GM20000 (cell line): ENCODE data around the gene CILP2.

Source experiments
- DNase-seq: peaks from one replicate; pipeline ENCODE4 v3.0.0; 2012; ENCODE audit warnings: low spot score
- TF ChIP-seq, protein P1 (sequence below): IDR thresholded peaks from 2 replicates; pipeline ENCODE4 v1.5.1; 2012; ENCODE audit warnings: mild to moderate bottlenecking, control low read depth; ENCODE audit errors: extremely low read depth, missing control alignments

CILP2 gene

DNA sequence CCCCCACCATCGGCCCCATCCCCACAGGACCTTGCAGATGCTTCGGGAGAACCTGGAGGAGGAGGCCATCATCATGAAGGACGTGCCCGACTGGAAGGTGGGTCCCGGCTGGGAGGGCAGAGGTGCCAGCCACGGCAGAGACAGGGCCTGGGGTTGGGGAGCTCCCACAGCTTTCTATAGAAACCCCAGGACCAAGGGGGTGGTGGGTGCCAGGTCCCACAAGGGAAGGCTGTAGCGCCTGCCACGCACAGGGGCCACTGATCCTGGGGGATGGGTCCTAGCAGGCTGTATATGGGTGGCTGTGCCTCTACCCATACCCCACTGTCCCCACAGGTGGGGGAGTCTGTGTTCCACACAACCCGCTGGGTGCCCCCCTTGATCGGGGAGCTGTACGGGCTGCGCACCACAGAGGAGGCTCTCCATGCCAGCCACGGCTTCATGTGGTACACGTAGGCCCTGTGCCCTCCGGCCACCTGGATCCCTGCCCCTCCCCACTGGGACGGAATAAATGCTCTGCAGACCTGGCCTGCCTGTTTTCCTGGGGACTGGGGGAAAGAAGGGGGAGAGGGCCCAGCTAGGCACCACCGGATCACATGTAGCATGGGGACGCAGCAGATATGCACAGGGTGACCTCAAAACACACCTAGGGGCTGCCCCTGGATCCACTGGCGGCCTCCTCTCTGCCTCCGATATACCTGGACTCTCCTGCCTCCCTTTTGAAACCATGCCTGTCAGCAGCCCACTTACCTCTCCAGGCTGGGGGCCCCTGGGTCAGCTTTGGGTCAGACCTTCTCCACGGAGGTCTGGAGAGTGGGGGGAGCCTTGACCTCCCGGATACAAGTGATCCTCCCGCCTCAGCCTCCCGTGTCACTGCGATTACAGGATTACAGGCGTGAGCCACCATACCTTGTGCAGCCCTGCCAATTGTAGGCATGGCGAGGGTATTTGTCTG is 10.1 kb upstream of the CILP2 start:
- no peak for DNase-seq

DNA sequence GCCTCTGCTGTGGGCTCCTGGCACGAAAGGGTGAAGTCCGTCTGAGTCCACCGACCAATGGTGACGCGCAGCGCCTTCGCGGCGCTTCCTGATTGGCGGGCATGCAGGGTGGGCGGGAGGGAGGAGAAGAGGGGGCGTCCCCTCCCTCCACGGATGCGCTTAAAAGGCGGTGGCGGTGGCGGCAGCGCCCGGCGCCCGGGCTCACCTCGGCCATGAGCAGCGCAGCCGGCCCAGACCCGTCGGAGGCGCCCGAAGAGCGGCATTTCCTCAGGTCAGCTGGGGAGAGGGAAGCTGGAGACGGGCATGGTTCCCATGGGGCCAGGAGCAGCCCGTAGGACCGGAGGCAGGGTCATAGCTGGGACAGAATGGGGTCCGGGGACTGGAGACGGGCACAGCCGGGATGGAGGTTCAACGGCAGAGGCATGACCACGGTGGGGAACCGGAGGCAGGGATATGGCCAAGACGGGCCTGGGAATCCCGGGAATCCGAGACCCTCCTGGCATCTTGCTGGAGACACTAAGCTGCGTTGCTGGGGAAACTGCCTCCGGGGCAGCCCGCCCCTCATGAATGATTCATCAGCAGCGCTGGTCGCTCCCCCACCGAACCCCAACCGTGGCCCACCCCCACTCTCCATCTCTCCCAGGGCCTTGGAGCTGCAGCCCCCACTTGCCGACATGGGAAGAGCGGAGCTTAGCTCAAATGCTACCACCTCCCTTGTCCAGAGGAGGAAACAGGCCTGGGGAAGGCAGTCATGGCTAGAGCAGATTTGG is 9.2 kb upstream of the CILP2 start, which contains the start of gene YJEFN3:
Gene YJEFN3, plus strand, starts transcription at position 191 of the 770 bp plus-strand sequence. Its CDS starts 22 bp downstream, at position 213.
- no peak for DNase-seq
- TF ChIP-seq, protein P1, sequence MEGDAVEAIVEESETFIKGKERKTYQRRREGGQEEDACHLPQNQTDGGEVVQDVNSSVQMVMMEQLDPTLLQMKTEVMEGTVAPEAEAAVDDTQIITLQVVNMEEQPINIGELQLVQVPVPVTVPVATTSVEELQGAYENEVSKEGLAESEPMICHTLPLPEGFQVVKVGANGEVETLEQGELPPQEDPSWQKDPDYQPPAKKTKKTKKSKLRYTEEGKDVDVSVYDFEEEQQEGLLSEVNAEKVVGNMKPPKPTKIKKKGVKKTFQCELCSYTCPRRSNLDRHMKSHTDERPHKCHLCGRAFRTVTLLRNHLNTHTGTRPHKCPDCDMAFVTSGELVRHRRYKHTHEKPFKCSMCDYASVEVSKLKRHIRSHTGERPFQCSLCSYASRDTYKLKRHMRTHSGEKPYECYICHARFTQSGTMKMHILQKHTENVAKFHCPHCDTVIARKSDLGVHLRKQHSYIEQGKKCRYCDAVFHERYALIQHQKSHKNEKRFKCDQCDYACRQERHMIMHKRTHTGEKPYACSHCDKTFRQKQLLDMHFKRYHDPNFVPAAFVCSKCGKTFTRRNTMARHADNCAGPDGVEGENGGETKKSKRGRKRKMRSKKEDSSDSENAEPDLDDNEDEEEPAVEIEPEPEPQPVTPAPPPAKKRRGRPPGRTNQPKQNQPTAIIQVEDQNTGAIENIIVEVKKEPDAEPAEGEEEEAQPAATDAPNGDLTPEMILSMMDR = no peak

More for the DNA sequence above, 10.1 kb upstream of the CILP2 start:
- TF ChIP-seq, protein P1 = no peak

DNA sequence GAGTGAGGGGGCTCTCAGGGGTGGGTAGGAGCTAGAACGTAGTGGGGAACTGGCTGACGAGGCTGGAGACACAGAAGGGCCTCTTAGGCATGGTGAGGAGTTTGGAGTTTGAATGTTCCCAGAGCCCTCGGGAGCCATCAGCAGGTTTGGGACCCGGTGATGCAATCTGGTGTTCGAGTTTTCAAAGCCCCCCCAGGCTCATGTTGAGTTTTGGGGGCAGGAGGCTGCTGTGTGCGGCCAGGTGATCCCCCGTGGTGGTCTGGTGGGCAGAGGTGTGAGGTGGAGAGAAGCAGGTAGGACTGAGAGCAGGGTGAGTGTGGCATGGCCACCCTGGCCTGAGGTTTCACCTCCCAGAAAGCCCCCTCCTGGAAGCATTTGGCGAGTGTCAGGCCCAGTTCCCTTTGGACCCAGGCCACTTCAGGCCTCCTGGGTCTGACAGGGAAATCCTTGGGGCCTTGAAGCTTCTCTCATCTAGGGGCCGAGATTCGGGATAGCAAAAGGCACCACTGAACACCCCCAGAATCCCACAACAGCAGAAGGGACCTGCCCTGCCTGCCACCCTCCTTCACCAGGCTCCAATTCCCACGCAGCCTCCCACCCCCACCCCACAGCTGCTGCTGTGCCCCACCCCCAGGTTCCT is 8.2 kb upstream of the CILP2 start:
- TF ChIP-seq, protein P1 = no peak
- DNase-seq = no peak

DNA sequence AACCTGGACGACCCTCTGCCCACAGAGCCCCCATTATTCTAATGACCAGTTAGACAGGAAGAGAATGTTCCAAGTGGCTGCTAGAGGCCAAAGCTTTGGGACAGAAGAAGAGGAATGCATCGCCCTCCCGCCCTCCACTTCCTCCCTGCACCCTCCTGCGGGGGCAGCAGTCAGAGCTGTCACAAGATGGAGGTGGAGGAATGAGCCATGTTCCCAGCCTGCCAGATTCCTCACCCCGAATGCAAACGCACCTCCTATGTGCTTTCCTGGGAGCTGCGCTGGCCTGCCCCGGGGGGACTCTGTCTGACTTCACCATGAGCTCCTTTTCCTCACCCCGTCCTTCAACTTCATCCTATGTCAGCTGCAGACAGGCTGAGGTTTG is 7.7 kb upstream of the CILP2 start:
- no peak for DNase-seq
- TF ChIP-seq, protein P1 = no peak

DNA sequence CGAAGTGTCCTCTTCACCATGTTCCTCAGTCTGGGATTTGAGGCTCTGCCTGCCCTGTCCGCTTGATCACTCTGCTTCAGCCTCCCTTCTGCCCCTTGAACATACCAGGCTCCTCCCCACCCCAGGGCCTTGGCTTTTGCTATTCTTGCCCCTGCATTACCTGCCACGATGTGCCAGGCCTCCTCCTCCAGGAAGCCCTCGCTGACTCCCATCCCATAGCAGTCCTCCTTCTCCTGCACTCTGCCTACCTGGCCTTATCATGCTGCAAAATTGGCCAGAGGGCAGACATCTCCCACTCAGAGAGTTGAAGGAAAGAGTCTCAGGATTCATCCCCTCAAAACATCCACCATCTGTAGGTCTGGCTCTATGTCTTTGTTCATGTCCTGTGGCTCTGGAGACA is 7.2 kb upstream of the CILP2 start:
- TF ChIP-seq, protein P1 = no peak
- no peak for DNase-seq

DNA sequence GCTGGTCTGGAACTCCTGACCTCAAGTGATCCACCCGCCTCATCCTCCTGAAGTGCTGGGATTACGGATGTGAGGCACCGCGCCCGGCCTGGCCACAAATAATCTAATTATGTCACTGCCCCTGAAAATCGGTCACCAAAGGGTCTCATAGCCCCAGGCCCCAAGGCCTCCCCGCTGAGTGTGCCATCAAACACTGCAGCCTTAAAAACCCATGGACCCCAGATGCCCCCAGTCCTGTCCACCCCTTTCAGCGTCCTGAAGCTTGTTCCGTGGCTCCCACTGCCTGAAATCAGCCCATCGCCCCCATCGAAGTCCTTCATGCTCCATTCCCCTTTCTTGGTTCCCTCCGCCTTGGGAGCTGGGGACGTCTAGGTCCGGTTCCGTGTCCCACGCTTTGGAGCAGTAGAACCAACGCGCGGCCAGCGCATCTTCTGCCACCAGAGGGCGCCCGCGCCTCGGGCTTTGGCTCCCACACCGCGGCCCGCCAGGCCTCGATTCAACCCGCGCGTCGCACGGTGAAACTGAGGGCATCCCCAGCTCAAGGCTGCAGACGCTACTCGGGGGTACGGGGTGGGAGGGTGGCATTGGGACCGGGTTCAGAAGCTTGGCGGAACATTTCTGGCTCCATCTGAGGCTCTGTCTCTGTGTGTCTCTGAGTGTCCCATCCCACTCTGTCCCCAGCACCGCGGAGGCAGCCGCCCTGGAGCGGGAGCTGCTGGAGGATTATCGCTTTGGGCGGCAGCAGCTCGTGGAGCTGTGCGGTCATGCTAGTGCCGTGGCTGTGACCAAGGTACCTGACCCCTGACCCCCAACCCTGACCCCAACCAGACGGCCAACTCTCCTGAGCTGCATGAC is 5.9 kb upstream of the CILP2 start:
- DNase-seq = peak; percentile 91

More for the DNA sequence above, 5.9 kb upstream of the CILP2 start:
- TF ChIP-seq, protein P1 = peak; percentile 99
